Endometrial microvascular endothelial cells (primary cell): Measurements from ENCODE around the gene CDH24. TPM values are rescaled to one million over a fixed set of nuclear protein-coding genes. Genes with fewer than 3 reads are reported as not detected.
"Not testable (repeated sequence)": the region's sequence is repeated elsewhere in the genome, so short reads cannot be mapped to it uniquely, and the experiment has no call there.

ENCODE experiments used
- in situ Hi-C: cut with HindIII; loops from 2 replicates; pipeline ENCODE4 v1.10.0; 2017; ENCODE audit warnings: low sequenced_read_pairs, low pct_unique_long_range_greater_than_20kb; ENCODE audit errors: inconsistent ontology term
- total RNA-seq: library from RNA; depleted of rRNA; stranded (reverse); fragments of >200 nt; gene quantifications from one replicate; pipeline ENCODE4 v1.2.3, GENCODE V29; 2015; ENCODE audit errors: inconsistent ontology term

Gene CDH24
- total RNA-seq, 1 donor from 2014 or later, result 17.2 TPM

DNA sequence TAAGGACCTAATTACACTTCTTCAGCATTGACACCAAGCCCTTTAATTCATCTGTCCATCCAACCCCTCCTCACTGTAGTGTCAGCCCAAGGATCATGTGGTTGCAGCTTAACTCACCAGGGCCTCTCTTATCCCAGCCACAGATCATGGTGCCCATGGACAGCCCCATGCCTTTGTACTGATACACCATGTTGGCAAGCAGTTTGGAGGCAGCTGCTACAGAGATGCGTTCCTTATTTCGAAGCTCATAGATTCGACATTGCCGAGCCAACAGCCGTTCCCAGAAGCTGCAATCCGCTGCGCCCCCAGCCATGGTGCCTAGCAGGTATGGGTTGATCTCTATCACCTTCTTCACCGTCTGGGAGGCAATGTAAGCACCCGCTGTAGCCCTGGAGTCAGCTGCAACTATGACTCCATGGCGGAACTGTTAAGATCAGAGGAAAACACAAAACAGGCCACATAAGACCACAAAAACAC, 24.0 kb downstream of the CDH24 start:
- in situ Hi-C loops, result no loop called here

GRCh38 chr14:23030936-23031335, 26.4 kb downstream of the CDH24 start:
- in situ Hi-C loops, result no loop called here

DNA sequence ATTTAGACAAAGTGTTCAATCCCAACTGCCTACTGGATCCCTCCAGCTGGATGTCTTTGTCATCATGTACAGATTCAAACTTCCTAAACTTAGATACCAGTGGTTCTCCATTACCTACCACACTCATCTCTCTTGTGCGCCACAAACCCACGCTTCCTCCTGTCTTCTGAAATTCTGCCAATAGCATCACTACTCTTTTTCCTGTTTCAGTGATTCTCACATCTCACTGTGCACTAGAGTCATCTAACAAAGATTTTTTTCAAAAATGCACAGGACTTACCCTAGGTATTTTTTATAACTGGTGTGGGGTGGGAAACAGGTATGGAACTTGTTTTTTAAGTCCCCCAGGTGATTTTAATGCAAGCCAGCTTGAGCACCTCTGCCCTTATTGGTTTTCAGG, 28.5 kb downstream of the CDH24 start:
- in situ Hi-C loops, result no loop called here

- in situ Hi-C loops, result no loop called here
These were observed 32.0 kb downstream of the CDH24 start for GRCh38 chr14:23025151-23025814.

DNA sequence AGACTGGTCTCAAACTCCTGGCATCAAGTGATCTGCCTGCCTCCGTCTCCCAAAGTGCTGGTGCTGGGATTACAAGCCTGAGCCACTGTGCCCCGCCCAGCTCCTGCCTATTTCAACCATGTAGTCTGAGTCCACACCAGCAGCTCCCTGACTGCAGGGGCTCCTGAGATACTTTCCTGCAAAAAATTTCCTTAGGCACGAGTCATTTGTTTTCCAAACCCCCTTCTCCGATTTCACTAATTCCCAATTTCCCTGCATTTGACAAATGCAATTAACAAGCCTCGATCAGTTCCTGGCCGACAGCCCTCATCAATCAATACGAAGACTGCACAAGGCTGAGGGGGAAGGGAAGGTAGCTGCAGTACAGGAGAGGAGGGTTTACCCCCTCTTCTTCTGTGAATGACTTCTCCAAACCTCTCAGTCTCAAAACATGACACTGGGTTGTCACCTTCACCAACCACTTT, 32.7 kb downstream of the CDH24 start:
- in situ Hi-C loops, result no loop called here

- in situ Hi-C loops, result no loop called here
These were observed 33.5 kb downstream of the CDH24 start for GRCh38 chr14:23023795-23024152.

DNA sequence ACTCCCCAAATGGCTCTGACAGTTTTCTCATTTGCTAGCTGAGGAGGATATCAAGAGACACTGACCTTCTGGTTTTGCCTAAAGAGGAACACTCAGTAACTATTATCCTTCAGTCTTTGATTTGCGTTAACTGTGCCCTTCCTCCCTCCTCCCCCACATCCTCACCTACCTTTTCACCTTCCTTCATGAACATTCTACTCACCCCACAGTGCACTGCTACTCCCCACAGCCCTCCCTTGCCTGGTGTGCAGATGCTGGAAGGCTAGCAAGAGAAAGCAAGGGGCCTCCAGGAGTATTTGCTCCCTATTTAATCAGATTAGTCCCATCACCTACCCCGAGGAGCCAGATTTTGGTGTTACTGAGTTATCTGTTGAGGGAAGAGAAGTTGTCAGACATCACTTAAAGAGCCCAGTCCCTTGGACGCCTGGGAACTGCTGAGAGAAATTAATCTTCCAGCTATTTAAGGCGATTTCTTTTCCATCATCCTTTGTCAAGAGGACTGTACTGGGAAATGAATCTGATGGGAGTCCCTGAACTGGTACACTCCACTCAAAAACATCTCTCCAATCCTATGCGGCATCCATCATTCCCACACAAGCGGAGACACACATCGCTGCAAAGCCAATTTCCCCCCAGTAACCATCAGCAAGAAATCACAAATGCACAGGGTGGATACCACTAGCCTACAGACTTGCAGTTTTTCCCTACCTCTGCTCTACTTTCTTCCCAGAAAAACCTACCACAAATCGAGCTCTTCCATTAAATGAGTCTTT, 34.1 kb downstream of the CDH24 start:
- in situ Hi-C loops, result no loop called here

- in situ Hi-C loops, result no loop called here
These were observed 35.4 kb downstream of the CDH24 start for GRCh38 chr14:23021889-23022442.

- in situ Hi-C loops, result no loop called here
These were observed 35.9 kb downstream of the CDH24 start for GRCh38 chr14:23021434-23021833.

- in situ Hi-C loops, result no loop called here
These were observed 36.9 kb downstream of the CDH24 start for GRCh38 chr14:23020143-23021128.

DNA sequence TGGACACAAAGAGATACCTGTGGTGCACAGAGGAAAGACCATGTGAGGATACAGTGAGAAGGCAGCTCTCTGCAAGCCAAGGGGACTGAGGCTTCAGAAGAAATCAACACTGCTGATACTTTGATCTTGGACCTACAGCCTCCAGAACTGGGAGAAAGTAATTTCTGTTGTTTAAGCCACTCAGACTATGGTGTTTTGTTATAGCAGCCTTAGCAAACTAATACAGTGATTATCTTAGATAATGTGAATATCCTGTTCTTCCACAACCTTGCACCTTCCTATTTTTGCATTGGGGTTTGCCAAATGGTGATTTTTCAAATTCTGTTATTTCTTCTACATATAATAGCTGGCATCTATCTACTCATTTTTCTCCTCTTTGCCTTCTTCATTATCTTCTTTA, 39.2 kb downstream of the CDH24 start:
- in situ Hi-C loops, result no loop called here

- in situ Hi-C loops, result no loop called here
These were observed 40.2 kb downstream of the CDH24 start for GRCh38 chr14:23017091-23017490.

DNA sequence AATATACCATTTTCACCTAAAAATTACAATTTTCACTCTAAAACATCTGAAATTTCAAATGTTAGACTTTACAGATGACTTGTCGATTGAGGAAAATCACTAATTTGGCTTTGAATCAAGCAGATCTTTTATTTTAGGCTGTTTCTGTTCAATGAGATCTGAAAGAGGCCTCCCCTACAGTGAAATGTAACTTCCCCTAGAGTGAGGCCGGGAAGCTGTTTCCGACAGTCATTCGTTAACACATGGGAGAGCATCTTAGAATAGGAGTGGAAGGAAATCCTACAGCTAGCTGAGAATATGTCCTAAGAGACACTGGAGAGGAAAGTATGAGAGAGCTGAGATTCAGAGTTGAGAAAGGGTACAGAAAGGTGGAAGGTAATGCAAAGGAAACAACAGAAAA, 41.7 kb downstream of the CDH24 start:
- in situ Hi-C loops, result no loop called here

DNA sequence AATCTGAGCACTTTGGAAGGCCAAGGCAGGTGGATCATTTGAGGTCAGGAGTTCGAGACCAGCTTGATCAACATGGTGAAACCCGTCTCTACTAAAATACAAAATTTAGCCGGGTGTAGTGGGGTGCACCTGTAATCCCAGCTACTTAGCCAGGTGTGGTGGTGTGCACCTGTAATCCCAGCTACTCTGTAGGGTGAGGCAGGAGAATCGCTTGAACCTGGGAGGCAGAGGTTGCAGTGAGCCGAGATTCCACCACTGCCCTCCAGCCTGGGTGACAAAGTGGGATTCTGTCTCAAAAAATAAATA, 43.6 kb downstream of the CDH24 start:
- in situ Hi-C loops, result not testable (repeated sequence)

DNA sequence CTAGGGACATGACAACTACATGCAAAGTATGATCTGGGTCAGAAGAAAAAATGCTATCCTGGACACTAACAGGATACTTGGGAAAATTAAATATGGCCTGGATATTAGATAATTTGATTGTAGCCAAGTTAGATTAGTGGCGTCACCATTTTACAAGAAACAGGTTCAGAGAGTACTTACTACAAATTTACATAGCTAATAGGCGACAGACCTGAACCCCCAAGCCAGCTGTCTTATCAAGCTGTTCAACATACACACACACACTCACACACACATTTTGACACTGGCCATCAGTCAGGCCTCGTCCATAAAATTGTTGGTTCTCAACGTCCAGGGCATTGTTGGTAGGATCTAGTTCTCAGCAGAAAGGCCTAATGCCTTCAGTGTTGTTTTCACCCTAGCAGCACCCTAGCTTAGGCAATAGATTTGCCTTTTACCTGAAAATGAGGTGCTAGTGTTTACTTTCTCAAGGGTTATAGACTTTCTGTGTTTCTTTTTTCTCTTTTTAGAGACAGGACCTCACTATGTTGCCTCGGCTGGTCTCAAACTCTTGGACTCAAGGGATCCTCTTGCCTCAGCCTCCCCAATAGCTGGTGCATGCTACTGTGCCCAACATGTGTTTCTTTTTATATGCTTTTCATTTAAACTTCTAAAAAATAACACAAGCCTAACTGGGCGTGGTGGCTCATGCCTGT, 44.1 kb downstream of the CDH24 start:
- in situ Hi-C loops, result no loop called here

DNA sequence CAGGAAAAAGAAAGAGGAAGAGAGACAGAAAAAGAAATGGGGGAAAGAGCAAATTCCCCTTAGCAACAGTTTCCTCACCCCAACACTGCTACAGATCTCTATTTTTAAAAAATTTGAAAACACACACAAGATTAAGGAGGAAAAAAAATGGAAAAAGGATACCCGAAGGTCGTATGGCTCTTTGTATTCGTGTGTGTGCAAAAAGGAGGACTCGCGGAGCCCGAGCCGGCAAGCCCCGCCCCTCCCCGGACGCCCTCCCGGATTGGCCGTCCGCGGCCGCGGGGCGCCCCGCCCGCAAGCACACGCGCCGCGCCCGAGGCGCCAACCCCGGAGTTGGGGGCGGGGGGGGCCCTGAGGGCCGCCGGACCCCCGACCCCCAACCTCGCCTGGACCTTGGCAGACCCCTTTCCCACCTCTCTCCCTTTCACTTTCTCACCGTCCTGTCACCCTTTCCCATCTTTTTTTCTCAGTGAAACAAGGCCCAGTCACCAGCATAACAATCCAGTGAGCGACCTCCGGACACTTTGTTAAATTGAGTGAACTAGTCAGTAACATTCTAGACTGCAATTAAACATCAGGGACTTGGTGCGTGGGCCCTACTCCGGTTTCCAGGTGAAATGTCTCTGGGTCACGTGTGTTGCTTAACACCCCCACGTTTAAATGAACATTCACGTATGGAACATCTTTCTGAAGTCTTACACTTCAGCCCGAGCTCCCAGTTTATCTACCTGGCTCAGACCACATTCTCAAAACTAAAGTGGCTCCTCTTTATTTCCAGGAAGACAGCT, 47.2 kb downstream of the CDH24 start, which contains the start of gene C14orf93:
Gene C14orf93 (minus strand): TSS at position 205 of the 788 bp plus-strand sequence. CDS start 11,120 bp downstream, outside the sequence.
- in situ Hi-C loops, result no loop called here

DNA sequence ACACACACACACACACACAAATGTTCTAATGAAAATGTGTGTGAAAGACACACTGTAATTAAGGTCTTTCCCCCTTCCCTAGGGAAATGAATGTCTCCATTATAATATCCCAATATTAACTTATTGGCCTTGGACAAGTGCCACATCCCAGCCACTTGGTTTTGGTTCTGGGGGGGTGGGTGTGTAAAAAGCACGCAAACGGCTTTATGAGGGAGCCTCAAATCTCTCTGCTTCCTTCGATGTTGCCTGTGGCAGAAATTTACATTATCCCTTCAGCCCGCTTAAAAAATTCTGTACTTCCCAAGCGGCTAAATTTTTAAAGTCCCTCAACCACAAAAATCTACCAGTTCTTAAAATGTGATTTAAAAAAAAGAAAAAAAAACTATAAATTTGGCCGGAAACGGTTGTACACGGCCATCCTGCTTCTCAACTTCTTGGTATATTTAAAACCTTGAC, 47.8 kb downstream of the CDH24 start:
- in situ Hi-C loops, result no loop called here

DNA sequence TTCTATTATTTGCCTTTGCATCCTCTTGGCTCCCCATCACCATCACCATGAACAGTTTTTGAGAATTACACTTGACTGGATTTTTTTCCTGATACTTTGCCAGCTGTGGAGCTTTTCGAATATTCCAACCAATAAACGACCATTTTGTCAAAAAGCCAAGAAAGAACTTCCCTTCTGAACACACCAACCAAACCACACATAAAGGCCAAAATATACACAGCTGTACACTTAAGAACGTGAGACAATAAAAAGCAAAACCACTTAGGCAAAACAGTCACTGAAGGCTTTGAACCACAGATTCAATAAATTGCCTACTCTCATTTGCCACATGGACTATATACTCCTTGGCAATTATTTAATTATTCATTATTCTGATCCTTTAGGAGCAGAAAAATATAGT, 48.5 kb downstream of the CDH24 start:
- in situ Hi-C loops, result no loop called here
